ENCODE data around the gene MKS1.

Gene MKS1

DNA sequence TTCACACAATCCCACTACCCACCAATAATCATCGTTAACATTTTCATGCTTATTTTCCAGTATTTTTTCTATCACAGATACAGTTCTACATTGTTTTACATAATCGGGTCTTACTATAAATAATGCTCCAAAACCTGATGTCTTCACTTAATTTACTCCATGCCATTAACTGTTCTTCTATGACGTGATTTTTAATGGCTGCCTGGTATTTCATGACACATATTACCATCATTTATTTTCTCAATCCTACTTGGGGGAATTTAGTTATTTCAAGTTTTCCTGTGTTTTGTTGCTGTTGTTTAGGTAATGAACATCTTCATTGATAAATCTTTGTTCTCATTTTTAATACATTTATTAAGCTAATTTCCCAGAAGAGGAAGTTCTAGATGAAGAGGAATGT, 34.0 kb upstream of the MKS1 start:
- no peak overlapping the region for H3K9ac ChIP-seq
- TF ChIP-seq Cebpa-rat (IDR thresholded peaks at IDR 0.05): no peak
- no peaks in the 10 kb centered on the region for H3K36me3 ChIP-seq
- no peak overlapping the region for H3K4me3 ChIP-seq
- H3K27me3 ChIP-seq: peaks cover 14% of the 10 kb centered on the region
- H3K27ac ChIP-seq: no peak overlapping the region
- H3K9me3 ChIP-seq: no peaks in the 10 kb centered on the region
- H3K4me2 ChIP-seq: no peak overlapping the region
- H4K20me1 ChIP-seq: no peaks in the 10 kb centered on the region
- peaks cover 7% of the 10 kb centered on the region for H3K4me1 ChIP-seq

DNA sequence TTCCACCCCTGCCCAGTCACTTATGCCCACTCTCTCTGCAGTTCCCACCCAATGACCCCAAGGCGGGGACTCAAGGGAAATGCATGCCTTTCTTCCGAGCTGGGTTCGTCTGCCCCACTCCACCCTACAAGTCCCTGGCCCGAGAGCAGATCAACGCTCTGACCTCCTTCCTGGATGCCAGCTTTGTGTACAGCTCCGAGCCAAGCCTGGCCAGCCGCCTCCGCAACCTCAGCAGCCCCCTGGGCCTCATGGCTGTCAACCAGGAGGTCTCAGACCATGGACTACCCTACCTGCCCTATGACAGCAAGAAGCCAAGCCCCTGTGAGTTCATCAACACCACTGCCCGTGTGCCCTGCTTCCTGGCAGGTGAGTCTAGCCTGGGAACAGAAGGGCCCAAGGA, 33.1 kb upstream of the MKS1 start:
- Histone ChIP-seq H3K9ac (no peak overlapping the region), H3K4me3 (no peak overlapping the region), H3K4me2 (no peak overlapping the region), H3K27ac (no peak overlapping the region), H3K4me1 (peaks cover 13% of the 10 kb centered on the region), H4K20me1 (no peaks in the 10 kb centered on the region), H3K36me3 (no peaks in the 10 kb centered on the region), H3K9me3 (no peaks in the 10 kb centered on the region), H3K27me3 (peaks cover 17% of the 10 kb centered on the region)
- TF ChIP-seq Cebpa-rat (IDR thresholded peaks at IDR 0.05): no peak

DNA sequence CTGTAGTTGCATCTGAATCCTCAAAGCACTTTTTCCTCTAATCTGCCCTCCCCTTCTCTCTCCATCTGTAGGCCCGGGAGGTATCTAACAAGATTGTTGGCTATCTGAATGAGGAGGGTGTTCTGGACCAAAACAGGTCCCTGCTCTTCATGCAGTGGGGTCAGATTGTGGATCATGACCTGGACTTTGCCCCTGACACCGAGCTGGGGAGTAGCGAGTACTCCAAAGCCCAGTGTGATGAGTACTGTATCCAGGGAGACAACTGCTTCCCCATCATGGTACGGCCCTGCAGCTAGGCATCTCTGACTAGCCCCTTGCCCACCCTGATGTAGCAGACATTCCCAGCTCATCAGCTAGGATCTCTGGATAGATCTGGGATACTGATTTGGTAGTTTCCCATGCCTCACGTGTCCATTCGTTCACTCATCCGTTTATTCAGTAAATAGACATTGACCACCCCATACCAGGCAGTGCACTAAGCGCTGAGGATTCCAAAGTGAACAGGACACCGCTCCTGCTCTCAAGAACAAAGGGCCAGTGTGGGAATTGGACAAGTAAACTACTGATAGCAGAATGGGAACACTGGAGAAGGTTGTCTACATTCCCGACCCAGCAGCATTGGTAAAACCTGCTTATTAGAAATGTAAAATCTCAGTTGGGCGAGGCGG, 31.4 kb upstream of the MKS1 start:
- H3K36me3 ChIP-seq: no peaks in the 10 kb centered on the region
- H3K9me3 ChIP-seq: no peaks in the 10 kb centered on the region
- H3K4me1 ChIP-seq: peaks cover 13% of the 10 kb centered on the region
- H3K27ac ChIP-seq: no peak overlapping the region
- no peaks in the 10 kb centered on the region for H4K20me1 ChIP-seq
- H3K4me2 ChIP-seq: no peak overlapping the region
- TF ChIP-seq Cebpa-rat (IDR thresholded peaks at IDR 0.05): no peak
- H3K27me3 ChIP-seq: peaks cover 17% of the 10 kb centered on the region
- no peak overlapping the region for H3K4me3 ChIP-seq
- no peak overlapping the region for H3K9ac ChIP-seq

DNA sequence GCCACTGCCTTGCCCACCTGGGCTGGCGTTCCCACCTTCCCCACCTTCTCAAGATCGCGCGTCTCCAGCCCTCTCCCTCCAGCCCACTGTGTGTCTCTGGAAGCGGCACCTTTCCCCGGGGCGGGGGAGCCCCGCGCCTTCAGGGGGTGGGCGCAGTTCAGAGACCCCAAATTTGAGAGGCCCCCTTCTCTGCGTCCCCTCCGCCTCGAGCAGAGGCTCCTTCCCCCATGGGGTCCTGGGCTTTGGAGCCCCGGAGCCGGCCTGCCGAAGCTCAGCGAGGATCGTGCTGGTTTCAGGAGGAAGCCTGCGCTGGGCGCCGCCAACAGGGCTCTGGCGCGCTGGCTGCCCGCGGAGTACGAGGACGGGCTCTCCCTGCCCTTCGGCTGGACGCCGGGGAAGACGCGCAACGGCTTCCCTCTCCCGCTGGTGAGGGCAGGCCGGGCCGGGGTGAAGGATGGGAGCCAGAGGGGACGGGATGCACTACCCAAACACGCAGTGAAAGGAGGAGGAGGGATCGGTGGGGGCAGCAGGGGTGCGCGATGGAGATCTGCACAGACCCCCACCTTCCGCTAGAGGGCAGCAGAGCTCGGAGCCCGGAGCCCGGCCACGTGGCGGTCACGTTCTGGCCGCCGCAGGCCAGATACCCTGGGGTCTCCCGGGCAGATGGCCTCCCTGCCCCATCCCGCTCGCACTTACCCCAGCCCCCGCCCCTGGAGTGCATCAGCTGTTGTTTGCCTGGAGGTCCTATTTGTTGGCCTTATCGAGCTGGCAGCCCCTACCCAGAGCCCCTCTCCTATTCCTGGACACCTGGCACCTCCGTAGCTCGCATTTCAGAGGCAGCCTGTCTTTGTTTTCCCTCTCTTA, 30.4 kb upstream of the MKS1 start:
- H3K9ac ChIP-seq: peak overlapping the region; percentile 77
- H3K36me3 ChIP-seq: no peaks in the 10 kb centered on the region
- H4K20me1 ChIP-seq: no peaks in the 10 kb centered on the region
- peak overlapping the region; percentile 66 for H3K4me3 ChIP-seq
- H3K27me3 ChIP-seq: peaks cover 17% of the 10 kb centered on the region
- H3K9me3 ChIP-seq: no peaks in the 10 kb centered on the region
- peak overlapping the region; percentile 69 for H3K27ac ChIP-seq
- peaks cover 13% of the 10 kb centered on the region for H3K4me1 ChIP-seq
- no peak for TF ChIP-seq Cebpa-rat (IDR thresholded peaks at IDR 0.05)
- H3K4me2 ChIP-seq: peak overlapping the region; percentile 95

DNA sequence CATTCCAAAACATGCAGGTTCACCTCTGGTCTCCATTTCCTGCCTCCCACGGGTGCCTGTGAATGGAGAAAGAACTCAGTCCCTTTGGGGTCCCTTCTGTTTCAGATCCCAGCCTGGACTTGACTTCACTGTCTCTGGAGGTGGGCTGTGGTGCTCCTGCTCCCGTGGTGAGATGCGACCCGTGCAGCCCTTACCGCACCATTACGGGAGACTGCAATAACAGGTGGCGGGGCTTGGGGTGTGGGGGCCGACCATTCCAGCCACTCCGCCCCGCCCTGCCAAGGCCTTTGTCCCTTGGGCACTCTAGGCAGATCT, 29.9 kb upstream of the MKS1 start:
- peak overlapping the region; percentile 95 for H3K4me2 ChIP-seq
- H3K36me3 ChIP-seq: no peaks in the 10 kb centered on the region
- no peaks in the 10 kb centered on the region for H4K20me1 ChIP-seq
- peaks cover 17% of the 10 kb centered on the region for H3K27me3 ChIP-seq
- H3K9ac ChIP-seq: peak overlapping the region; percentile 77; the same call in 1 of the 2 replicates
- peak overlapping the region; percentile 66 for H3K4me3 ChIP-seq
- H3K27ac ChIP-seq: peak overlapping the region; percentile 69
- no peak for TF ChIP-seq Cebpa-rat (IDR thresholded peaks at IDR 0.05)
- peaks cover 13% of the 10 kb centered on the region for H3K4me1 ChIP-seq
- no peaks in the 10 kb centered on the region for H3K9me3 ChIP-seq

DNA sequence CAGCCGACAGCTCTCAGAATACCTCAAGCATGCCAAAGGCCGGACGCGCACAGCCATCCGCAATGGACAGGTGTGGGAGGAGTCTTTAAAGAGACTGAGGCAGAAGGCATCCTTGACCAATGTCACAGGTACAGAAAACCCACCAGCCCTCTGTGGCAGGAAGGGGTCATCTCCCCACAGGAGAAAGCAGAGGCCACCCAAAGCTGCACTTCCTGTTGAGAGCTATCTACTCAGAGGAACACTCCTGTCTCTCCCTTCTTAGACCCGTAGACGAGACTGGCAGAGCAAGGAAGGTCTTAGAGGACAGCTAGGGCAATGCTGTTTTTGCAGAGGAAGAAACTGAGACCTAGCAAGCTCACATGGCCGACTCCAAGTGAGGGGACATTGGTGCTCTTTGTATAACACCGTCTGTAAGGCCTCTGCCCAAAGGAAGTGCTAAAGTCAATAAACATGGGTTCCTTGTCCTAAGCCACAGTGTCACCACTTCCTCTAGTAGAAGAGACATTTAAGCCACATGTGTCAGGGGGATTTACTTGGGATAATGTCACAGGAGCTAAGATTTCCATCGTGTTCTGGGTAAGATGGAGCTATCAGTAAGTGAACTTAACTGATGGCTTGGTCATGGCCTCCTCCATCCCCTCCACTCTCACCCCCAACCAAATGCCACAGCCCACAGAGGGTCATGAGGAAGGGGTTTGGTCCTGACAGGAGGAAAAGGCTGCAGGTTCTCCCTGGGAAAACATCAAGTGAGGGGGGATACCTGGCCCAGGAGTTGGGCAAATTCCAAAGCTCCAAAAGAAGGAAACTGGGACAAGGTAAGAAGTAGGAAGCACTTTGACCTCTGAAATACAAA, 28.7 kb upstream of the MKS1 start:
- Histone ChIP-seq H3K36me3 (no peaks in the 10 kb centered on the region), H3K9ac (no peak overlapping the region), H4K20me1 (no peaks in the 10 kb centered on the region), H3K4me3 (no peak overlapping the region), H3K27ac (no peak overlapping the region), H3K27me3 (peaks cover 17% of the 10 kb centered on the region), H3K9me3 (no peaks in the 10 kb centered on the region), H3K4me2 (peak overlapping the region; percentile 7; the same call in 1 of the 2 replicates), H3K4me1 (peaks cover 18% of the 10 kb centered on the region)
- no peak for TF ChIP-seq Cebpa-rat (IDR thresholded peaks at IDR 0.05)

DNA sequence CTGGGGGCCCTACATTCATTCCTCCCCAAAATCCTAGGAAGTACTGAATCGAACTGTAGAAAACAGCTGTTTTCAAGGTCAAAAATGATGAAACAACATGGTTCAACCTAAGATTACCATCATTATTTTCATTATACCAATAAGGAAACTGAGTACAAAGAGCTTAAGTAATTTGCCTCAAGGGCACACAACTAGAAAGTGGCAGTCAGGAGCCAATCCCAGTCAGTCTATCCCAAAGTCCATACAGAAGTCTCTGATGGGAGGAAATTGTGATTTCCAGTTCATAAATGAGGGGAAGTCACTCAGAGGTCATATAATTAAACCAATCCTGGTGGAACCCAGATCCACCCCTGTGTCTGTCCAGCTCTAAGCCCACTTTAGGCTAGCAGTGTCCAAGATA, 27.7 kb upstream of the MKS1 start:
- Histone ChIP-seq H3K27me3 (peaks cover 17% of the 10 kb centered on the region), H4K20me1 (no peaks in the 10 kb centered on the region), H3K4me2 (no peak overlapping the region), H3K4me1 (peaks cover 27% of the 10 kb centered on the region), H3K36me3 (no peaks in the 10 kb centered on the region), H3K27ac (no peak overlapping the region), H3K9ac (no peak overlapping the region), H3K4me3 (no peak overlapping the region), H3K9me3 (no peaks in the 10 kb centered on the region)
- no peak for TF ChIP-seq Cebpa-rat (IDR thresholded peaks at IDR 0.05)

DNA sequence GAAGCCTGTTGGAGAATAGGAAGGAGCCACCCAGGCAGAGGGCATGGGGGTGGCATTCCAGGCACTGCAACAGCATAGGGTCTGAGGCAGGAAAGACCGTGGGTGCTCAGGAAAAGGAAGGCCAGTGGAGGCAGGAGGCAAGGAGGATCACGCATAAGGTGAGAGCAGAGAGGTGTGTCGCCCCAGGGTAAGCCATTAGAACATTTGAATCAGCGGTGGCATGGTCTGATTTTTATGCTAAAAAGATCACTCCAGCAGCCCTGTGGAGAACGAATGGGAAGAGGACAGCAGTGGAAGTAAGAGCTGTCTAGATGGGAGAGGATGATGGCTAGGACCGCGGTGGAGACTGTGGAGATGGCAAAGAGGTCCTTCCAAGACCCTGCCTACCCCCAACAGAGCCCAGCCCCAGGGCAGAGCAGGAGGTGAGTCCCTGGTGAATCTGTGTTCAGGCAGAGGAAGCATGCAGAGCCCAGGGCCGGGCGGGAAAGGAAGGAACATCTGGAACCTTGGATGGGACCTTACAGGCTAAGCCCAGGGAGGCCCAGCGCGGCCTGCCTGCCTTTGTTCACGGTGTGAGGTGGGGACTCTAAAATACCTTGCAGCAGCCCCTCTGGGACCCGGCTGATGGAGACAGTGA, 27.2 kb upstream of the MKS1 start:
- peaks cover 17% of the 10 kb centered on the region for H3K27me3 ChIP-seq
- no peak overlapping the region for H3K9ac ChIP-seq
- H3K9me3 ChIP-seq: no peaks in the 10 kb centered on the region
- H3K4me3 ChIP-seq: no peak overlapping the region
- H4K20me1 ChIP-seq: no peaks in the 10 kb centered on the region
- no peaks in the 10 kb centered on the region for H3K36me3 ChIP-seq
- H3K4me2 ChIP-seq: no peak overlapping the region
- H3K4me1 ChIP-seq: peaks cover 28% of the 10 kb centered on the region
- no peak for TF ChIP-seq Cebpa-rat (IDR thresholded peaks at IDR 0.05)
- no peak overlapping the region for H3K27ac ChIP-seq

DNA sequence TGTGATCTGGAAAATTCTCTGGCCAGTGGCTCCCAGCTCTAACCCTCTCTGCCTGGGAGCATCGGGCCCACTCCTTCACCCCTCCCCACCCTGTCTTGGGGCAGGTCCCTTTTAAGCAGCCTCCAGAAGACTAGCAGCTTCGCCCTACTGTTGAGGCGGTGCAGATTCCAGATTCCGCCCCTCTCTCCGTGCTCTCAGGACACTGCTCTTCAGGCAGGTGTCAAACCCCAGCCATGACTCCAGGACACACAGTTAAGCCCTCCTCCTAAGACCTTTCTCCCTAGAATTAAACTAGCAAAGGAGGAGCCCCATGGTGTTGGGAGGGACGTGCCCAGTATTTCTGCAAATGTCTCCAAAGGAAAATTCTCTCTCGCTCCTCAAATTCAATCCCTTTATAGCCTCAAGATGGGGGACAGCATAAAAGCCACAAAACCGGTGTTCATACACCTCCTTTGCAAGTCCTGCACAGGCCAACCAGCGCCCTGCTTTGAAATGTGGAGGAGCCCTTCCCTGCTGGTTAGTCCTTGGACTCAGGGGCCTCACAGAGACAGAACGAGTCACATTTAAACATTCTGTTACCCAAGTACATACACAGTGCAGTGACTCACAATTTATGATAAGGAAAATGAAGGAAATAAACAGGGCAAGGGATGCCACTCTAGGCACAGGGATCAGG, 26.5 kb upstream of the MKS1 start:
- H3K27me3 ChIP-seq: peaks cover 17% of the 10 kb centered on the region
- no peaks in the 10 kb centered on the region for H3K9me3 ChIP-seq
- H4K20me1 ChIP-seq: no peaks in the 10 kb centered on the region
- H3K4me1 ChIP-seq: peaks cover 28% of the 10 kb centered on the region
- H3K4me2 ChIP-seq: no peak overlapping the region
- no peak for TF ChIP-seq Cebpa-rat (IDR thresholded peaks at IDR 0.05)
- H3K27ac ChIP-seq: no peak overlapping the region
- no peak overlapping the region for H3K4me3 ChIP-seq
- H3K36me3 ChIP-seq: no peaks in the 10 kb centered on the region
- no peak overlapping the region for H3K9ac ChIP-seq

Data from BLaER1 (cell line).